SK-N-SH (cell line): Measurements from ENCODE around the gene PLXNA4.

Source experiments
- CHD2 ChIP-seq: fragments of 150-350 bp; IDR thresholded peaks from 2 replicates; pipeline ENCODE4 v1.6.1; 2018; ENCODE audit warnings: low read length; ENCODE audit not compliant: partially characterized antibody
- CTCF ChIP-seq: fragments of 200-600 bp; sonication (generic); IDR thresholded peaks from 2 replicates; pipeline ENCODE4 v1.6.1; 2017; ENCODE audit warnings: antibody characterized with exemption, mild to moderate bottlenecking, moderate library complexity
- EP300 ChIP-seq, 2 experiments: IDR thresholded peaks; 2 replicates each; pipeline versions ENCODE4 v1.4.0 to v1.6.1; 2012; ENCODE audit warnings: borderline replicate concordance in 1 of 2, low read depth in 1 of 2, low read length in 1 of 2
- EZH2phosphoT487 ChIP-seq: fragments of 200-600 bp; sonication (generic); IDR thresholded peaks from 2 replicates; pipeline ENCODE4 v1.6.1; 2017; ENCODE audit warnings: low read depth, mixed run types, mild to moderate bottlenecking, antibody characterized with exemption, moderate library complexity, borderline replicate concordance
- FOXM1 ChIP-seq: IDR thresholded peaks from 2 replicates; pipeline ENCODE4 v1.4.0; 2012; ENCODE audit warnings: low read depth, mild to moderate bottlenecking
- GABPA ChIP-seq: IDR thresholded peaks from 2 replicates; pipeline ENCODE4 v1.4.0; 2012; ENCODE audit warnings: low read depth, mild to moderate bottlenecking
- MAX ChIP-seq: IDR thresholded peaks from 2 replicates; pipeline ENCODE4 v1.4.0; 2012; ENCODE audit warnings: low read depth
- MXI1 ChIP-seq: IDR thresholded peaks from 2 replicates; pipeline ENCODE4 v1.6.1; 2012; ENCODE audit warnings: mild to moderate bottlenecking, low read depth, low read length, improper control_type of control experiment
- POLR2AphosphoS5 ChIP-seq: IDR thresholded peaks from 2 replicates; pipeline ENCODE4 v1.6.1; 2012; ENCODE audit warnings: low read depth, low read length
- RAD21 ChIP-seq: IDR thresholded peaks from 2 replicates; pipeline ENCODE4 v1.6.1; 2012; ENCODE audit warnings: mild to moderate bottlenecking, low read length
- REST ChIP-seq: IDR thresholded peaks from 2 replicates; pipeline ENCODE4 v1.6.1; 2012; ENCODE audit warnings: mild to moderate bottlenecking, low read depth, low read length, moderate library complexity
- YY1 ChIP-seq: IDR thresholded peaks from 2 replicates; pipeline ENCODE4 v1.4.0; 2012; ENCODE audit warnings: low read depth, mild to moderate bottlenecking

GRCh38 chr7:132400561-132401142, 175.6 kb downstream of the PLXNA4 start:
- no peak for TF ChIP-seq MXI1
- TF ChIP-seq FOXM1, result no peak
- TF ChIP-seq REST, result no peak
- TF ChIP-seq CTCF, result no peak
- no peak for TF ChIP-seq EP300 (IDR thresholded peaks at IDR 0.05; ENCODE audit: borderline replicate concordance in 1 of 2, low read depth in 1 of 2, low read length in 1 of 2)
- TF ChIP-seq RAD21, result no peak
- no peak for TF ChIP-seq CHD2
- no peak for TF ChIP-seq YY1
- TF ChIP-seq MAX, result no peak
- TF ChIP-seq EZH2phosphoT487, result no peak
- no peak for TF ChIP-seq POLR2AphosphoS5
- no peak for TF ChIP-seq GABPA
